Smooth muscle cell (in vitro differentiated cells): ENCODE measurements around the gene ASTN2. TPM values are rescaled to one million over a fixed set of nuclear protein-coding genes. Genes with fewer than 3 reads are reported as not detected.

Experiments
- DNase-seq: peaks from one replicate; lab custom pipeline; 2025; ENCODE audit not compliant: unreplicated experiment; lab: John Stamatoyannopoulos, UW
- H2AFZ ChIP-seq: fragments of 200-600 bp; sonication (generic); 2 replicates; pipeline ENCODE4 v1.6.0; 2016; ENCODE audit warnings: antibody characterized with exemption, low read depth, mild to moderate bottlenecking
- H3F3A ChIP-seq: fragments of 200-600 bp; sonication (generic); 2 replicates; pipeline ENCODE4 v1.6.0; 2017; ENCODE audit warnings: antibody characterized with exemption, low read depth
- H3K27ac ChIP-seq: fragments of 200-600 bp; sonication (generic); 2 replicates; pipeline ENCODE4 v1.5.1; 2016; ENCODE audit warnings: low read depth, mild to moderate bottlenecking
- H3K27me3 ChIP-seq: fragments of 200-600 bp; sonication (generic); 2 replicates; pipeline ENCODE4 v1.6.1; 2016; ENCODE audit warnings: low read depth, mild to moderate bottlenecking
- H3K36me3 ChIP-seq: fragments of 200-600 bp; sonication (generic); 2 replicates; pipeline ENCODE4 v1.5.1; 2016; ENCODE audit warnings: low read depth
- H3K4me1 ChIP-seq: fragments of 200-600 bp; sonication (generic); 2 replicates; pipeline ENCODE4 v1.5.1; 2016; ENCODE audit warnings: low read depth
- H3K4me2 ChIP-seq: fragments of 200-600 bp; sonication (generic); 2 replicates; pipeline ENCODE4 v1.6.0; 2016; ENCODE audit warnings: mild to moderate bottlenecking
- H3K4me3 ChIP-seq: fragments of 200-600 bp; sonication (generic); 2 replicates; pipeline ENCODE4 v1.5.1; 2016; ENCODE audit warnings: mild to moderate bottlenecking
- H3K79me2 ChIP-seq: fragments of 200-600 bp; sonication (generic); 2 replicates; pipeline ENCODE4 v1.6.0; 2016; ENCODE audit warnings: low read depth, mild to moderate bottlenecking
- H3K9ac ChIP-seq: fragments of 200-600 bp; sonication (generic); 2 replicates; pipeline ENCODE4 v1.6.0; 2016; ENCODE audit warnings: low read depth
- H3K9me3 ChIP-seq: fragments of 200-600 bp; sonication (generic); replicated peaks from 2 replicates; pipeline ENCODE4 v1.5.1; 2016; ENCODE audit warnings: low read depth
- H4K20me1 ChIP-seq: fragments of 200-600 bp; sonication (generic); 2 replicates; pipeline ENCODE4 v1.6.0; 2016; ENCODE audit warnings: low read depth
- WGBS: methylation state at CpG from one replicate; pipeline ENCODE4 v1.1.7; 2016; ENCODE audit warnings: low lambda C conversion rate; 5-methylcytosine and 5-hydroxymethylcytosine counted together
- polyA plus RNA-seq: library from polyadenylated mRNA; unstranded; fragments of >200 nt; fragmentation: Nextera tagmentation; extraction: Ambion mirVana; gene quantifications from 2 replicates; pipeline ENCODE4 v1.2.1, GENCODE V29; 2016
- total RNA-seq: library from RNA; depleted of rRNA; stranded (reverse); fragments of >200 nt; gene quantifications from 2 replicates; pipeline ENCODE4 v1.2.3, GENCODE V29; 2014
- TF ChIP-seq, protein P1 (sequence below): fragments of 200-600 bp; sonication (generic); IDR thresholded peaks from 2 replicates; pipeline ENCODE4 v1.5.1; 2017; ENCODE audit warnings: borderline replicate concordance, mild to moderate bottlenecking, antibody characterized with exemption; ENCODE audit not compliant: insufficient read depth, poor library complexity, severe bottlenecking

Gene ASTN2
- total and polyA plus RNA-seq, 2 experiments from 2014 or later = 6.5 to 6.7 TPM

DNA sequence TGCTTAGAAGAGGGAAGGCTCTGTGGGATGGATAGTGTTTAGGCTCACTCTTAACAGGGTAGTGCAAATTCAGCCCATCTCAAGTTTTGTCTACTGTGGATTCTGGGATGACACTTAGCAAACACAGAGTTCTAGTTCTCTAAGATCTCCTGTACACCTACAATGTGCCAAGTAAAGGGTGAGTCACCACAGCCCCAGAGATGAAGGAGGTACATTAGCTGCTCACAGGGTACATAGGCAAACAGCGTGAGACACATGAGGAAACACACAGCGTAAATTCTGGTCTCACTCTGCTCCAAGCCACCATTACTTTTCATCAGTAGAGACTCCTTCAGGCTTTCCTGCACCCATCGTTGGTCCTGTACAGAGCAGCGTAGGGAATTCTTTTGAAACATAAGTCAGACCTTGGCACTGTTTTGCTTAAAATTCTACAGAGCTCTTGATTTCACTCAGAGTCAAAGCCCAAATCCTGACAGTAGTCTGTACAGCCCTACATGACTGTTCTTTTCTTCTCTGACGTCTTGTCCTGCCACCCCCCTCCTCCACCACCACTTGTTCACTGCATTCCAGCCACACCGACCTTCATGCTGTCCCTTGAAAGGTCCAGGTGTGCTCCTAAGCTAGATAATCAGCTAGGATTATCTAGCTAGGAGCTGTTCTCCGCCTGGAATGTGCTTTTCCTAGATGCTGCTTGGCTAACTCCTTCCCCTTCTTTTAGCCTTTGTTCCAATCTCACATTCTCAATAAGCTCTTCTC, 8.7 kb downstream of the ASTN2 start:
- H3F3A ChIP-seq = no peaks in the 10 kb centered on the region
- H3K36me3 ChIP-seq = no peaks in the 10 kb centered on the region
- no peak for DNase-seq
- H2AFZ ChIP-seq = no peak overlapping the region
- H3K27me3 ChIP-seq = no peaks in the 10 kb centered on the region
- no peak overlapping the region for H3K9ac ChIP-seq
- TF ChIP-seq, protein P1, sequence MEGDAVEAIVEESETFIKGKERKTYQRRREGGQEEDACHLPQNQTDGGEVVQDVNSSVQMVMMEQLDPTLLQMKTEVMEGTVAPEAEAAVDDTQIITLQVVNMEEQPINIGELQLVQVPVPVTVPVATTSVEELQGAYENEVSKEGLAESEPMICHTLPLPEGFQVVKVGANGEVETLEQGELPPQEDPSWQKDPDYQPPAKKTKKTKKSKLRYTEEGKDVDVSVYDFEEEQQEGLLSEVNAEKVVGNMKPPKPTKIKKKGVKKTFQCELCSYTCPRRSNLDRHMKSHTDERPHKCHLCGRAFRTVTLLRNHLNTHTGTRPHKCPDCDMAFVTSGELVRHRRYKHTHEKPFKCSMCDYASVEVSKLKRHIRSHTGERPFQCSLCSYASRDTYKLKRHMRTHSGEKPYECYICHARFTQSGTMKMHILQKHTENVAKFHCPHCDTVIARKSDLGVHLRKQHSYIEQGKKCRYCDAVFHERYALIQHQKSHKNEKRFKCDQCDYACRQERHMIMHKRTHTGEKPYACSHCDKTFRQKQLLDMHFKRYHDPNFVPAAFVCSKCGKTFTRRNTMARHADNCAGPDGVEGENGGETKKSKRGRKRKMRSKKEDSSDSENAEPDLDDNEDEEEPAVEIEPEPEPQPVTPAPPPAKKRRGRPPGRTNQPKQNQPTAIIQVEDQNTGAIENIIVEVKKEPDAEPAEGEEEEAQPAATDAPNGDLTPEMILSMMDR = no peak
- H3K4me2 ChIP-seq = no peak overlapping the region
- WGBS = 73% methylated on average over 7 of the region's 7 CpGs
- H3K4me1 ChIP-seq = peaks cover 9% of the 10 kb centered on the region
- no peaks in the 10 kb centered on the region for H3K9me3 ChIP-seq
- H3K4me3 ChIP-seq = no peak overlapping the region
- H3K27ac ChIP-seq = no peak overlapping the region
- H3K79me2 ChIP-seq = no peaks in the 10 kb centered on the region
- no peaks in the 10 kb centered on the region for H4K20me1 ChIP-seq

DNA sequence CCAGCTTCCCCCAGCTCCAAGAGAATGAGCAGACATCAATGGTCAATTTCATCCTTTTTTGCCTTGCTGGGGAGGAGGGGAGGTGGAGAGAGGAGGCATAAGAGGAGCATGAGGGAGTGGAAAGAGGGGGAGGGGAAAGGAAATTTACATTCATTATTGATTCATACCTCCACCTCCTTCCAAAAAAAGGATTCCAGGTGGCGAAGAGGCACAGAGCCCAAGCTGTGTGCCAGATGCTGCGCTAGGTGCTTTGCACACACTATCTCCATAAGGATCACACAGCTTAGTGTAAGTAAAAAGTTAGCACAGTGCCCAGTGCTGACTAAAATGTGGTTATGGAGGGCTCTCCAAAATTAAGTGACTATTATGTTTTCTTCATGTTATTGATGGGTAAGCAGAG, 11.0 kb downstream of the ASTN2 start:
- H3K9ac ChIP-seq = no peak overlapping the region
- no peaks in the 10 kb centered on the region for H3K79me2 ChIP-seq
- no peak overlapping the region for H3K4me2 ChIP-seq
- no peaks in the 10 kb centered on the region for H3K27me3 ChIP-seq
- H3F3A ChIP-seq = no peaks in the 10 kb centered on the region
- no peaks in the 10 kb centered on the region for H3K9me3 ChIP-seq
- no peak for DNase-seq
- no peak overlapping the region for H3K4me3 ChIP-seq
- peaks cover 19% of the 10 kb centered on the region for H3K4me1 ChIP-seq
- H4K20me1 ChIP-seq = no peaks in the 10 kb centered on the region
- 89% methylated on average over 2 of the region's 2 CpGs for WGBS
- H2AFZ ChIP-seq = no peak overlapping the region
- no peak overlapping the region for H3K27ac ChIP-seq
- TF ChIP-seq, protein P1 = no peak
- H3K36me3 ChIP-seq = no peaks in the 10 kb centered on the region

GRCh38 chr9:117403403-117403811, 11.4 kb downstream of the ASTN2 start:
- Histone ChIP-seq H3K4me2 (no peak overlapping the region), H4K20me1 (no peaks in the 10 kb centered on the region), H3F3A (no peaks in the 10 kb centered on the region), H3K4me3 (no peak overlapping the region), H3K79me2 (no peaks in the 10 kb centered on the region), H3K9me3 (no peaks in the 10 kb centered on the region), H3K36me3 (no peaks in the 10 kb centered on the region), H2AFZ (no peak overlapping the region), H3K27ac (no peak overlapping the region), H3K9ac (no peak overlapping the region), H3K27me3 (no peaks in the 10 kb centered on the region), H3K4me1 (peaks cover 19% of the 10 kb centered on the region)
- 21% methylated on average over 5 of the region's 6 CpGs for WGBS
- no peak for DNase-seq
- TF ChIP-seq, protein P1 = no peak

DNA sequence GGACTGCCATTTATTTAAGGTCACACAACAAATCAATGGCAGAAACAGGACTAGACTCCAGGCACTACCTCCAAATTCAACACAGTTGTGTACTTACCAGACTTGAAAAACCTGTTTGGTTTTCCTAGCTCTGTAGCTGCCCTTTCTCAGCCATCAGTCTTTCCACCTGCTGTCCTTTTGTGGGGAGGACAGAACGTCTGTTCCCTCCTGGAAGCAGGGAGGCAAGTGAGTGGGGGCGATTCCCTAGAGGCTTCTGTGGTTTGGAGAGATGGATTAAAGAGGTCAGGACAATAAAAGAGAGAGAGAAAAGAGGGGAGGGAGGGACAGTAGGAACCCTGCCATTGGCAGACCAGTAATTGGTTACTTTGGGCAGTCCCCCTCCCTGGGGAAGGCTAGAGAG, 14.7 kb downstream of the ASTN2 start:
- H3K9ac ChIP-seq = no peak overlapping the region
- H4K20me1 ChIP-seq = no peaks in the 10 kb centered on the region
- no peaks in the 10 kb centered on the region for H3K9me3 ChIP-seq
- no peak overlapping the region for H3K4me3 ChIP-seq
- no peak overlapping the region for H3K27ac ChIP-seq
- 40% methylated on average over 2 of the region's 2 CpGs for WGBS
- TF ChIP-seq, protein P1 = no peak
- H3K4me1 ChIP-seq = peaks cover 19% of the 10 kb centered on the region
- H2AFZ ChIP-seq = no peak overlapping the region
- no peak overlapping the region for H3K4me2 ChIP-seq
- DNase-seq = no peak
- no peaks in the 10 kb centered on the region for H3K79me2 ChIP-seq
- no peaks in the 10 kb centered on the region for H3K27me3 ChIP-seq
- H3K36me3 ChIP-seq = no peaks in the 10 kb centered on the region
- no peaks in the 10 kb centered on the region for H3F3A ChIP-seq
